ENCODE results near the gene RGS10.

Gene RGS10

GRCh38 chr10:119541459-119542356, 811 bp downstream of the RGS10 start:
- in situ Hi-C loops (cut with HindIII; ENCODE audit: low pct_ligation_motif_present, low sequenced_read_pairs), result no loop called here
- TF ChIP-seq CTCF (IDR thresholded peaks at IDR 0.05; ENCODE audit: low read depth, low read length, missing control alignments), result no peak
- DNase-seq, result no peak
- H3K4me3 ChIP-seq (ENCODE audit: low read depth, low read length), result peak overlapping the region; percentile 74
- H3K36me3 ChIP-seq (replicated peaks), result no peaks in the 10 kb centered on the region
- H3K27me3 ChIP-seq (replicated peaks), result no peaks in the 10 kb centered on the region
- H3K27ac ChIP-seq, result no peak overlapping the region

GRCh38 chr10:119541046-119541445, 1.5 kb downstream of the RGS10 start:
- Histone ChIP-seq H3K36me3 (replicated peaks) (no peaks in the 10 kb centered on the region), H3K27ac (no peak overlapping the region), H3K27me3 (replicated peaks) (no peaks in the 10 kb centered on the region), H3K4me3 (ENCODE audit: low read depth, low read length) (peak overlapping the region; percentile 74)
- DNase-seq, result no peak
- no peak for TF ChIP-seq CTCF (IDR thresholded peaks at IDR 0.05; ENCODE audit: low read depth, low read length, missing control alignments)
- in situ Hi-C loops (cut with HindIII; ENCODE audit: low pct_ligation_motif_present, low sequenced_read_pairs), result no loop called here

GRCh38 chr10:119540038-119540437, 2.5 kb downstream of the RGS10 start:
- no peaks in the 10 kb centered on the region for H3K27me3 ChIP-seq (replicated peaks)
- no peak overlapping the region for H3K4me3 ChIP-seq (ENCODE audit: low read depth, low read length)
- H3K27ac ChIP-seq, result no peak overlapping the region
- TF ChIP-seq CTCF (IDR thresholded peaks at IDR 0.05; ENCODE audit: low read depth, low read length, missing control alignments), result no peak
- H3K36me3 ChIP-seq (replicated peaks), result no peaks in the 10 kb centered on the region
- no peak for DNase-seq
- in situ Hi-C loops (cut with HindIII; ENCODE audit: low pct_ligation_motif_present, low sequenced_read_pairs), result no loop called here

GRCh38 chr10:119539359-119539825, 3.1 kb downstream of the RGS10 start:
- Histone ChIP-seq H3K27ac (no peak overlapping the region), H3K4me3 (ENCODE audit: low read depth, low read length) (no peak overlapping the region), H3K36me3 (replicated peaks) (no peaks in the 10 kb centered on the region), H3K27me3 (replicated peaks) (no peaks in the 10 kb centered on the region)
- in situ Hi-C loops (cut with HindIII; ENCODE audit: low pct_ligation_motif_present, low sequenced_read_pairs), result no loop called here
- no peak for TF ChIP-seq CTCF (IDR thresholded peaks at IDR 0.05; ENCODE audit: low read depth, low read length, missing control alignments)
- DNase-seq, result no peak

- no peaks in the 10 kb centered on the region for H3K36me3 ChIP-seq (replicated peaks)
- H3K27me3 ChIP-seq (replicated peaks), result no peaks in the 10 kb centered on the region
- H3K27ac ChIP-seq, result no peak overlapping the region
- H3K4me3 ChIP-seq (ENCODE audit: low read depth, low read length), result no peak overlapping the region
- TF ChIP-seq CTCF (IDR thresholded peaks at IDR 0.05; ENCODE audit: low read depth, low read length, missing control alignments), result peak; percentile 23
- in situ Hi-C loops (cut with HindIII; ENCODE audit: low pct_ligation_motif_present, low sequenced_read_pairs), result no loop called here
- no peak for DNase-seq
These were observed 3.7 kb downstream of the RGS10 start for GRCh38 chr10:119538632-119539358.

All from brain microvascular endothelial cell (primary cell).